Nephron (organoid): ENCODE measurements around the gene L3MBTL4.
"Not testable (repeated sequence)": the region's sequence is repeated elsewhere in the genome, so short reads cannot be mapped to it uniquely, and the experiment has no call there.

Experiments
- H3K27ac Mint-ChIP-seq, 3 experiments: 2 replicates each; pipeline ENCODE4 v1.8.0; 2020; ENCODE audit warnings: mixed read lengths in 3 of 3, mild to moderate bottlenecking in 2 of 3, moderate library complexity in 1 of 3
- H3K27me3 Mint-ChIP-seq: 2 replicates; pipeline ENCODE4 v1.8.0; 2021; ENCODE audit warnings: low read depth, mild to moderate bottlenecking, moderate library complexity, mixed read lengths
- H3K36me3 Mint-ChIP-seq: 2 replicates; pipeline ENCODE4 v1.8.0; 2020; ENCODE audit warnings: low read depth, mixed read lengths
- H3K4me1 Mint-ChIP-seq: 2 replicates; pipeline ENCODE4 v1.8.0; 2020; ENCODE audit warnings: mixed read lengths
- H3K4me3 Mint-ChIP-seq, 3 experiments: 2 replicates each; pipeline ENCODE4 v1.8.0; 2020; ENCODE audit warnings: mild to moderate bottlenecking in 3 of 3, mixed read lengths in 3 of 3, moderate library complexity in 2 of 3
- H3K9me3 Mint-ChIP-seq: 2 replicates; pipeline ENCODE4 v1.8.0; 2020; ENCODE audit warnings: mixed read lengths
- CTCF ChIP-seq, 3 experiments: fragments of 200-600 bp; sonication (generic); IDR thresholded peaks; one replicate each; pipeline ENCODE4 v1.5.0; 2021; ENCODE audit warnings: antibody characterized with exemption in 3 of 3; ENCODE audit not compliant: unreplicated experiment in 3 of 3

Gene L3MBTL4

GRCh38 chr18:6280211-6280743 lies 134.4 kb downstream of the L3MBTL4 start:
- no peak overlapping the region for H3K27ac Mint-ChIP-seq
- H3K9me3 Mint-ChIP-seq: no peaks in the 10 kb centered on the region
- no peaks in the 10 kb centered on the region for H3K4me1 Mint-ChIP-seq
- TF ChIP-seq CTCF (IDR thresholded peaks at IDR 0.05; ENCODE audit: unreplicated experiment in 3 of 3): no peak
- H3K36me3 Mint-ChIP-seq: no peaks in the 10 kb centered on the region
- H3K27me3 Mint-ChIP-seq: peaks cover 7% of the 10 kb centered on the region
- no peak overlapping the region for H3K4me3 Mint-ChIP-seq

GRCh38 chr18:6279308-6279707 lies 135.4 kb downstream of the L3MBTL4 start:
- TF ChIP-seq CTCF (IDR thresholded peaks at IDR 0.05; ENCODE audit: unreplicated experiment in 3 of 3): no peak
- H3K27ac Mint-ChIP-seq: peak overlapping the region in 1 of 3 experiments; percentile 16
- H3K9me3 Mint-ChIP-seq: no peaks in the 10 kb centered on the region
- H3K36me3 Mint-ChIP-seq: no peaks in the 10 kb centered on the region
- no peaks in the 10 kb centered on the region for H3K4me1 Mint-ChIP-seq
- H3K27me3 Mint-ChIP-seq: peaks cover 11% of the 10 kb centered on the region
- H3K4me3 Mint-ChIP-seq: no peak overlapping the region

- peaks cover 24% of the 10 kb centered on the region for H3K27me3 Mint-ChIP-seq
- no peak for TF ChIP-seq CTCF (IDR thresholded peaks at IDR 0.05; ENCODE audit: unreplicated experiment in 3 of 3)
- H3K36me3 Mint-ChIP-seq: no peaks in the 10 kb centered on the region
- no peak overlapping the region for H3K27ac Mint-ChIP-seq
- no peak overlapping the region for H3K4me3 Mint-ChIP-seq
- no peaks in the 10 kb centered on the region for H3K9me3 Mint-ChIP-seq
- peaks cover 16% of the 10 kb centered on the region for H3K4me1 Mint-ChIP-seq
Measured at GRCh38 chr18:6273423-6273822, 141.3 kb downstream of the L3MBTL4 start.

- not testable (repeated sequence) for H3K27ac Mint-ChIP-seq, H3K36me3 Mint-ChIP-seq, H3K9me3 Mint-ChIP-seq
- Mint-ChIP-seq H3K27me3 (peaks cover 24% of the 10 kb centered on the region), H3K4me3 (peak overlapping the region in 1 of 3 experiments; percentile 34), H3K4me1 (peaks cover 16% of the 10 kb centered on the region)
Measured at GRCh38 chr18:6272144-6272543, 142.6 kb downstream of the L3MBTL4 start.

GRCh38 chr18:6271585-6271984 lies 143.1 kb downstream of the L3MBTL4 start:
- peaks cover 16% of the 10 kb centered on the region for H3K4me1 Mint-ChIP-seq
- peak overlapping the region in 1 of 3 experiments; percentile 16 for H3K4me3 Mint-ChIP-seq
- no peak for TF ChIP-seq CTCF (IDR thresholded peaks at IDR 0.05; ENCODE audit: unreplicated experiment in 3 of 3)
- H3K27ac Mint-ChIP-seq: no peak overlapping the region
- H3K27me3 Mint-ChIP-seq: peaks cover 24% of the 10 kb centered on the region
- no peaks in the 10 kb centered on the region for H3K9me3 Mint-ChIP-seq
- no peaks in the 10 kb centered on the region for H3K36me3 Mint-ChIP-seq

- peak overlapping the region in 1 of 3 experiments; percentile 27 for H3K27ac Mint-ChIP-seq
- no peak overlapping the region for H3K4me3 Mint-ChIP-seq
- H3K27me3 Mint-ChIP-seq: peaks cover 24% of the 10 kb centered on the region
- H3K36me3 Mint-ChIP-seq: no peaks in the 10 kb centered on the region
- peaks cover 16% of the 10 kb centered on the region for H3K4me1 Mint-ChIP-seq
- H3K9me3 Mint-ChIP-seq: no peaks in the 10 kb centered on the region
- TF ChIP-seq CTCF (IDR thresholded peaks at IDR 0.05; ENCODE audit: unreplicated experiment in 3 of 3): no peak
Measured at GRCh38 chr18:6270771-6271216, 143.9 kb downstream of the L3MBTL4 start.
